ENCODE data around the gene FOXA3. TPM values are rescaled to one million over a fixed set of nuclear protein-coding genes. Genes with fewer than 3 reads are reported as not detected.

The FOXA3 gene
- polyA plus RNA-seq, 1 donor (not counting 4 experiments of a cell fraction or from before 2014, with no cell fraction given): not detected

- no peaks in the 10 kb centered on the region for H4K20me1 ChIP-seq (ENCODE audit: control insufficient read depth, extremely low read depth, insufficient read depth, low read length)
- H3K4me3 ChIP-seq (ENCODE audit: control insufficient read depth in 2 of 3, extremely low read depth in 1 of 3, insufficient read depth in 2 of 3, low read depth in 1 of 3, low read length in 3 of 3): no peak overlapping the region
- no peaks in the 10 kb centered on the region for H3K9me3 ChIP-seq (ENCODE audit: control insufficient read depth, low read depth, low read length)
- no peak for DNase-seq (ENCODE audit: low read depth, low spot score)
- no peak overlapping the region for H3K27ac ChIP-seq (ENCODE audit: control insufficient read depth, insufficient read depth, low read length)
- FAIRE-seq: no peak
- H3K27me3 ChIP-seq (ENCODE audit: control insufficient read depth, extremely low read depth, insufficient read depth, low read length): peaks cover 23% of the 10 kb centered on the region
- H2AFZ ChIP-seq (ENCODE audit: control insufficient read depth, low read length): no peak overlapping the region
- H3K9ac ChIP-seq (ENCODE audit: control insufficient read depth, extremely low read depth, insufficient read depth, low read length): no peak overlapping the region
- H3K79me2 ChIP-seq (ENCODE audit: control insufficient read depth, insufficient read depth, low read length): peaks cover 6% of the 10 kb centered on the region
- H3K36me3 ChIP-seq (ENCODE audit: control insufficient read depth in 2 of 2, extremely low read depth in 1 of 2, insufficient read depth in 2 of 2, low read length in 2 of 2): no peaks in the 10 kb centered on the region
- no peak for TF ChIP-seq CTCF (optimal IDR thresholded peaks at IDR 0.05 in 1 of 3, IDR thresholded peaks at IDR 0.05 in 1 of 3, conservative IDR thresholded peaks at IDR 0.05 in 1 of 3; ENCODE audit: extremely low read depth in 1 of 3, insufficient read depth in 2 of 3, low read length in 3 of 3)
- no peak for TF ChIP-seq EZH2 (IDR thresholded peaks at IDR 0.05; ENCODE audit: low read length)
- H3K4me2 ChIP-seq (ENCODE audit: control insufficient read depth, extremely low read depth, insufficient read depth, low read depth, low read length): no peak overlapping the region
- dilution Hi-C loops (cut with MboI; ENCODE audit: extremely low pct_ligation_motif_present, low sequenced_read_pairs): no loop called here
- no peaks in the 10 kb centered on the region for H3K9me1 ChIP-seq (ENCODE audit: control insufficient read depth, extremely low read depth, insufficient read depth, low read length)
- peaks cover 9% of the 10 kb centered on the region for H3K4me1 ChIP-seq (ENCODE audit: control insufficient read depth, extremely low read depth, insufficient read depth, low read length)
Observed at GRCh38 chr19:45879971-45880370, 15.8 kb downstream of the FOXA3 start.

GRCh38 chr19:45881082-45881908 lies 17.2 kb downstream of the FOXA3 start:
- H3K4me1 ChIP-seq (ENCODE audit: control insufficient read depth, extremely low read depth, insufficient read depth, low read length): peaks cover 11% of the 10 kb centered on the region
- H3K36me3 ChIP-seq (ENCODE audit: control insufficient read depth in 2 of 2, extremely low read depth in 1 of 2, insufficient read depth in 2 of 2, low read length in 2 of 2): no peaks in the 10 kb centered on the region
- peaks cover 8% of the 10 kb centered on the region for H3K79me2 ChIP-seq (ENCODE audit: control insufficient read depth, insufficient read depth, low read length)
- no peak overlapping the region for H3K4me2 ChIP-seq (ENCODE audit: control insufficient read depth, extremely low read depth, insufficient read depth, low read depth, low read length)
- H3K27ac ChIP-seq (ENCODE audit: control insufficient read depth, insufficient read depth, low read length): no peak overlapping the region
- DNase-seq (ENCODE audit: low read depth, low spot score) (no peak), FAIRE-seq (no peak)
- TF ChIP-seq EZH2 (IDR thresholded peaks at IDR 0.05; ENCODE audit: low read length) (no peak), CTCF (optimal IDR thresholded peaks at IDR 0.05 in 1 of 3, IDR thresholded peaks at IDR 0.05 in 1 of 3, conservative IDR thresholded peaks at IDR 0.05 in 1 of 3; ENCODE audit: extremely low read depth in 1 of 3, insufficient read depth in 2 of 3, low read length in 3 of 3) (no peak)
- no peak overlapping the region for H3K4me3 ChIP-seq (ENCODE audit: control insufficient read depth in 2 of 3, extremely low read depth in 1 of 3, insufficient read depth in 2 of 3, low read depth in 1 of 3, low read length in 3 of 3)
- no peaks in the 10 kb centered on the region for H3K9me1 ChIP-seq (ENCODE audit: control insufficient read depth, extremely low read depth, insufficient read depth, low read length)
- no peaks in the 10 kb centered on the region for H3K9me3 ChIP-seq (ENCODE audit: control insufficient read depth, low read depth, low read length)
- dilution Hi-C loops (cut with MboI; ENCODE audit: extremely low pct_ligation_motif_present, low sequenced_read_pairs): no loop called here
- no peak overlapping the region for H3K9ac ChIP-seq (ENCODE audit: control insufficient read depth, extremely low read depth, insufficient read depth, low read length)
- no peak overlapping the region for H2AFZ ChIP-seq (ENCODE audit: control insufficient read depth, low read length)
- peaks cover 20% of the 10 kb centered on the region for H3K27me3 ChIP-seq (ENCODE audit: control insufficient read depth, extremely low read depth, insufficient read depth, low read length)
- H4K20me1 ChIP-seq (ENCODE audit: control insufficient read depth, extremely low read depth, insufficient read depth, low read length): no peaks in the 10 kb centered on the region

All from keratinocyte (primary cell).